Mucosa of stomach (tissue), 1 donor: ENCODE results near the gene FGD4.
A peak's percentile ranks its signal among the peaks of the same experiment; 100 is the strongest.

ENCODE experiments used
- H3K27me3 ChIP-seq: one replicate; pipeline ENCODE4 v1.7.0; 2013; ENCODE audit warnings: mild to moderate bottlenecking, low read length; ENCODE audit not compliant: control insufficient read depth, insufficient read depth
- H3K36me3 ChIP-seq: one replicate; pipeline ENCODE4 v1.7.0; 2013; ENCODE audit warnings: low read length; ENCODE audit not compliant: control insufficient read depth, insufficient read depth
- H3K4me1 ChIP-seq: one replicate; pipeline ENCODE4 v1.7.0; 2013; ENCODE audit warnings: mild to moderate bottlenecking, low read length; ENCODE audit not compliant: control insufficient read depth, insufficient read depth
- H3K4me3 ChIP-seq: one replicate; pipeline ENCODE4 v1.7.0; 2013; ENCODE audit warnings: low read length
- H3K9ac ChIP-seq: one replicate; pipeline ENCODE4 v1.7.0; 2013; ENCODE audit warnings: mild to moderate bottlenecking, low read length, moderate library complexity
- H3K9me3 ChIP-seq: one replicate; pipeline ENCODE4 v1.7.0; 2013; ENCODE audit warnings: mild to moderate bottlenecking, low read length, moderate library complexity; ENCODE audit not compliant: control insufficient read depth
- donor health status: Pancreatic carcinoma.

The FGD4 gene

DNA sequence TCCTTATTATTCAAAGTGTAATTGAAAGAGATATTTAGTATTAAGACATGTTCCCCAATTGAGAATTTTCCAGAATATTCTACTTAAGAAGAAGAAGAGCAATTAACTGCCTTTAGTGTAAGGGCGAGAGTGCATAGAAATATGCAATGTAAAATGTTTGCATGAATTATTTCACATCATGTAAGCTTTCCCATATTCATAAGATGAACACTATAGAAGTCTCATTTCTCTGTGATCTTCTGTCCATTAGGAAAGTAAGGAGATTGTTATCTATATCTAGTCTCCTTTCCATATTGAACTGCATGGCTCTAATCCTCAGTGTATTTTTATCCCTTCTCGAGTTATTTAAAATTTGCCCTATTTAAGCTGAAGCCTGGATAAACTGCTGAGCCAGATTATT is 17.1 kb upstream of the FGD4 start:
- no peaks in the 10 kb centered on the region for H3K27me3 ChIP-seq
- no peaks in the 10 kb centered on the region for H3K9me3 ChIP-seq
- no peaks in the 10 kb centered on the region for H3K36me3 ChIP-seq
- H3K9ac ChIP-seq = no peak overlapping the region
- no peaks in the 10 kb centered on the region for H3K4me1 ChIP-seq
- H3K4me3 ChIP-seq = no peak overlapping the region

DNA sequence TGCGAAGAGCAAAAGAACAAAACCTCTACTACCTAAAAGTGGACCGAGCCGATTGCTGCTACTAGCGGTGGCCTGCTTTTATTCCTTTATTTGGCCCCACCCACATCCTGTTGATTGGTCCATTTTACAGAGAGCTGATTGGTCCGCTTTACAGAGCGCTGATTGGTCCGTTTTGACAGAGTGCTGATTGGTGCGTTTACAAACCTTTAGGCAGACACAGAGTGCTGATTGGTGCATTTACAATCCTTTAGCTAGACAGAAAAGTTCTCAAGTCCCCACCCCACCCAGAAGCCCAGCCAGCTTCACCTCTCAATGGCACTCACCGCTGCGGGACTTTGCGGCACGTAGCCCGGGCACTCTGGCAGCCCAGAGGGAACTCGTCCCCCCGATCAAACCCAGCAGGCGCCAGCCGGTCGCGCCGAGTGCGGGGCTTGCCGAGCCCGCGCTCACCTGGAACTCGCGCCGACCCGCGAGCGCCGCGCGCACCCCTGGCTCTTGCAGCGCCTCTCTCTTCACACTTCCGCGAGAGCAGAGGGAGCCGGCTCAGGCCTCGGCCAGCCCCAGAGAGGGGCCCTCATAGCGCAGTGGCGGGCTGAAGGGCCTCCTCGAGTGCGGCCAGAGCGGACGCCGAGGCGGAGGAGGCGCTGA is 8.7 kb upstream of the FGD4 start:
- Histone ChIP-seq H3K36me3 (no peaks in the 10 kb centered on the region), H3K4me3 (peak overlapping the region; percentile 36), H3K27me3 (peaks cover 5% of the 10 kb centered on the region), H3K9me3 (no peaks in the 10 kb centered on the region), H3K9ac (peak overlapping the region; percentile 57), H3K4me1 (no peaks in the 10 kb centered on the region)

DNA sequence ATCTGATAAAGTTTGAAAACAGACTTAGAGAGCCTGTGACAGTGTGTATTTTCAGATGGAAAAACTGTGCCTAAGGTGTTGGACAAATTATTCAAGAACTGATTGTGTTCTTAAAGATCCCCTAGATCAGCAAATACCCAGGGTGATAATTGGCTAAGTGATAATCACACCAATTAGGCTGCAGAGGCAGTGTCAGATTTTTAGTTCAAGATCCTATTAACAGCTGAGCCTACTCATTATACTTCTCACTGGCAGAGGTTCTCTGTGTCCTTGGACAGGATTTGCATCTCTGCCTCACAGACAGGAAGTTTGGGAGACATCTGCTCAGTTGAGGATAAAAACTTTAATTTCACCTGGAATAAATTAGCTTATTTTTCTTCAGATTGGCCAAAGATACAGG is 4.3 kb upstream of the FGD4 start:
- H3K36me3 ChIP-seq = no peaks in the 10 kb centered on the region
- no peak overlapping the region for H3K4me3 ChIP-seq
- H3K9me3 ChIP-seq = no peaks in the 10 kb centered on the region
- H3K4me1 ChIP-seq = peaks cover 8% of the 10 kb centered on the region
- H3K27me3 ChIP-seq = peaks cover 5% of the 10 kb centered on the region
- H3K9ac ChIP-seq = no peak overlapping the region

DNA sequence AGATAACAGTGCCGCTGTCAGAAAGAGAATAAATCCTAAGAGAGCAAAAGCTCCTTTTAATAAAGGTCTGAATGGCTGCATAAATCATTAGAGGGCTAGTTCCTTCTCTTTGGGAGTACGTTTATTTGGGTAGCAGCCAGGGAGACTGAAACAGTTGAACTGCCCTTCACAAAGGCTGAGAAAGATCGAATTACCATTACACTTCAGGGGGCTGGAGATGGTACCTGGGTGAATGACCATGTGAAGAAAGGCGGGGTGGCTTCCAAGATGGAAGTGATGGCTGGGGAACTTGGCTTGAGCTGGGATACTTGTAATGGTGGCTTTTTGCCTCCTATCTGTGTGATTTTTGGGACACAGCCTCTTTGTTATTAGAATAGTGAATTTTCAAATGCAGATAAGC is 1.7 kb upstream of the FGD4 start:
- Histone ChIP-seq H3K9ac (no peak overlapping the region), H3K9me3 (no peaks in the 10 kb centered on the region), H3K27me3 (no peaks in the 10 kb centered on the region), H3K4me3 (no peak overlapping the region), H3K36me3 (no peaks in the 10 kb centered on the region), H3K4me1 (peaks cover 14% of the 10 kb centered on the region)

DNA sequence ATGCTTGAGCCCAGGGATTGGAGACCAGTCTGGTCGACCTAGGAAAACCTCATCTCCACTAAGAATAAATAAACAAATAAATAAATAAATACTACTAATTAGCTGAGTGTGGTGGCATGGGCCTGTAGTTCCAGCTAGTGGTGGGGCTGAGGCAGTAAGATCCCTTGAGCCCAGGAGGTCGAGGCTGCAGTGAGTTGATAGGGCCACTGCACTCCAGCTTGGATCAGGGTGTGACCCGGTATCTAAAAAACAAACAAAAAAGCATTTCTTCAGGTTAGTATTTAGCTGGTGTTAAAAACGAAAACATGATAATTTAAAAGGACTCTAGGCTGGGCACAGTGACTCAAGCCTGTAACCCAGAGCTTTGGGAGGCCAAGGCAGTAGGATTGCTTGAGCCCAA is 1.2 kb upstream of the FGD4 start:
- H3K4me3 ChIP-seq = peak overlapping the region; percentile 1
- no peaks in the 10 kb centered on the region for H3K27me3 ChIP-seq
- no peaks in the 10 kb centered on the region for H3K36me3 ChIP-seq
- no peak overlapping the region for H3K9ac ChIP-seq
- H3K4me1 ChIP-seq = peaks cover 16% of the 10 kb centered on the region
- no peaks in the 10 kb centered on the region for H3K9me3 ChIP-seq

DNA sequence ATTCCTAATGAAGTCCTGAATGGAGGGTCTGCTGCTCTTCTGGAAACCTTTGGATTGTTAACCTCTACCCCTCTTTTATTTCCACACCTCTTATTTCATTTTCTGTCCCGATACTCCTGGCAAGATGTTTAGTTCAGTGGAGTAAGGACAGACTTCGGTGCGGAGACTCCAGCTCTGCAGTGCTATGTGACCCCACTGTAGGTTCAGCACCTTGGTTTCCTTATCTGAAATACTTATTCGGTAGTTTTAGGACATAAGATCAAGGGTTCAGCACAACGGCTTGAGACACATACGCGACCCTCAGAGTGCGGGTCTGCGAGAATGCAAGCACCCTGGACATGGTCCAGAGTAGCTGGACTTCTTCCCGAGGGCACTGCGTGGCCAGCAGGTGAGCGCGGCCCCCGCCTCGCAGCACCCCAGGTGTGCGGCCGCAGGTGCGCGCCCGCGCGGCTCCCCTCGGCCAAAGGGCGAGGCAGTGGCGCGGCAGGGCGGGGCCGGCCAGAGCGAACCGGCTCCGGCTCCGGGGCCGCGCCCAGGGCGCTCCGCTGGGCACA is 465 bp upstream of the FGD4 start:
- Histone ChIP-seq H3K9ac (peak overlapping the region; percentile 40), H3K4me1 (peaks cover 16% of the 10 kb centered on the region), H3K27me3 (no peaks in the 10 kb centered on the region), H3K9me3 (no peaks in the 10 kb centered on the region), H3K36me3 (no peaks in the 10 kb centered on the region), H3K4me3 (peak overlapping the region; percentile 1)

DNA sequence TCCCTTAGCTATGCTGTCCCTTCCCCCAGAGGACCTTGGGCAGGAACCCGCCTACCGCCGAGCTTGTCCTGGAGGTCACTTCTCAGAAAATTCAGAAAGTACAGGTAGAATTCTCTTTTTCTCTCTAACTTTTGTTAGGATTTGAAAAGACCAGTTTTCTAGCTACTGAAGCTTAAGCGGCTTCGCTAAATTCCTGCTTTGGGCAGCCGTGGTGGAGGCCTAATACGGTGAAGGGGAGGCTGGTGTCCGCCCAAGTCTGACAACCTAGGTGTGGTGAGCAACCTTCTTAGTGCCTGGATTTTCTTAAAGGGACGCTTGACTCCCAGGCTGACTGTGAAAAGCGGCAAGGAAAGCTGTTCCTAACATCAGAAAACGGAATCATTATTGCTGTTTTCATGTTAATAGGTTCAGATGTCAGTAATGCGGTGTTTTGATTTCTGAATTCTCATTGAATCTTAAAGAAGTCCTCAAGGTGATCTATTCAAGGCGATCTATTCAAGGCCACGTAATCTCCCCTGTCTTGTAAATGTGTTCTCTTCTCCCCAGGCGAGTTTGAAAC is 835 bp downstream of the FGD4 start:
- Histone ChIP-seq H3K4me1 (peaks cover 16% of the 10 kb centered on the region), H3K36me3 (no peaks in the 10 kb centered on the region), H3K9ac (peak overlapping the region; percentile 96), H3K27me3 (no peaks in the 10 kb centered on the region), H3K4me3 (peak overlapping the region; percentile 71), H3K9me3 (no peaks in the 10 kb centered on the region)

DNA sequence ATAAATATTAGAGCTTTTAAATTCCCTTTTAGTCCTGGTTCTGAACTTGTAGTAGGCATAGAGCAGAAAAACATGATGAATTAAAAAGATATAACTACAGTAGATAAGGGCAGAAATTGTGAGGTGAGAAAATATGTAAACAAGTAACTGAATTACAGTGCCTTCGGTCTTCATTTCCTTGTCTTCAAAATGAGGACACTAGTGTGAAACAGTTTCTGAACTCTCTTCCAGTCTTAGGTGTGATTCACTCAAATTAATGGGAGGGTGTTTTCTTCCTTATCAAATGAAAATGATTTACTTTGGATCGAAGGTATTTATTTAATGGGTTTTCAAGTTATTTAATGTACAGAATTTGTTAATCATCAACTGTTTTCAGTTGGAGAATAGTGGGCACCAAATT is 1.5 kb downstream of the FGD4 start:
- Histone ChIP-seq H3K36me3 (no peaks in the 10 kb centered on the region), H3K9me3 (no peaks in the 10 kb centered on the region), H3K27me3 (no peaks in the 10 kb centered on the region), H3K4me3 (peak overlapping the region; percentile 71), H3K9ac (peak overlapping the region; percentile 96), H3K4me1 (peaks cover 16% of the 10 kb centered on the region)

DNA sequence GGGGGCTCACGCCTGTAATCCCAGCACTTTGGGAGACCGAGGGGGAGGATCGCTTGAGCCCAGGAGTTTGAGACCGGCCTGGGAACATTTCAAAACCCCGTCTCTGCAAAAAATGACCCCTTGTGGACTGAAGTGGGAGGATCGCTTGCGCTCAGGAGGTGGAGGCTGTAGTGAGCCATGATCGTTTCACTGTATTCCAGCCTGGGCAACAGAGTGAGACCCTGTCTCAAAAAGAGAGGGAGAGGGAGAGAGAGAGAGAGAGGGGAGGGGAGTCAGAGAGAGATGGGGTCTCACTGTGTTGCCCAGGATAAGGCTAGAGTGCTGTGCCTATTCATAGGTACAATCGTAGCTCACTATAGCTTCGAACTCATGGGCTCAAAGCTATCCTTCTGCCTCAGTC is 2.8 kb downstream of the FGD4 start:
- no peak overlapping the region for H3K9ac ChIP-seq
- H3K4me1 ChIP-seq = peaks cover 16% of the 10 kb centered on the region
- no peaks in the 10 kb centered on the region for H3K27me3 ChIP-seq
- no peaks in the 10 kb centered on the region for H3K9me3 ChIP-seq
- H3K4me3 ChIP-seq = no peak overlapping the region
- H3K36me3 ChIP-seq = no peaks in the 10 kb centered on the region

DNA sequence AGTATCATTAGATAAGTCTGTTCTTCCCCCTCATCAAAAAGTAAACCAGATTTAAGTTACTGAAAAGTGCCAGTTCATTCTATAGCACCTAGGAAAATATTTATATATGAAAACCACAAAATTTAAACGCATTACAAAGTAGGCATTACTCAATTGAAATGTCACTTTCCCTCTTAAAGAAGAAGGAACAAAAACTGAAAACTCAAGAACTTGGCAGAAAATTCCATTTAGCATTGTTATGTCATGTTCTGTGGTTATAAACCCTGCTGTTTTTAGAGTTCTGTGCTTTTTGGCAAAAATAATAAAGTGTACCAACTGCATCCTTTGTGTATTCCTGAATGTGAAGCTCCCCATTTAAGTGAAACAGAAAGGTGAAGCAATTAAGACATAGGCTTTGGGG is 3.6 kb downstream of the FGD4 start:
- Histone ChIP-seq H3K9ac (no peak overlapping the region), H3K4me1 (peaks cover 16% of the 10 kb centered on the region), H3K9me3 (no peaks in the 10 kb centered on the region), H3K4me3 (no peak overlapping the region), H3K36me3 (no peaks in the 10 kb centered on the region), H3K27me3 (no peaks in the 10 kb centered on the region)

DNA sequence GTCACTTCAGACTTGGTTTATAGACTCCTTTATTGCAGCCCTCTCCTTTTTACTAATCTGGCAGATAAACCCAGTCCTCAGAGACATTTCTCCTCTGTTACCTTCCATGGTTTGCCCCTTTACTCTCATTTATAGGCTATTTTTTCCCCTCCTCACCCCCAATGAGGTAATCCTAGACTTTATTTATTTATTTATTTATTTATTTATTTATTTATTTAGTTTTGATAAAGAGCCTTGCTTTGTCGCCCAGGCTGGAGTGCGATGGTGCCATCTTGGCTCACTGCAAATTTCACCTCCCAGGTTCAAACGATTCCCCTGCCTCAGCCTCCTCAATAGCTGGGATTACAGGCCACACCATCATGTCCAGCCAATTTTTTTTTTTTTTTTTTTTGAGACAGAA is 8.4 kb downstream of the FGD4 start:
- Histone ChIP-seq H3K9ac (no peak overlapping the region), H3K9me3 (no peaks in the 10 kb centered on the region), H3K4me3 (no peak overlapping the region), H3K36me3 (no peaks in the 10 kb centered on the region), H3K27me3 (no peaks in the 10 kb centered on the region), H3K4me1 (peaks cover 7% of the 10 kb centered on the region)

DNA sequence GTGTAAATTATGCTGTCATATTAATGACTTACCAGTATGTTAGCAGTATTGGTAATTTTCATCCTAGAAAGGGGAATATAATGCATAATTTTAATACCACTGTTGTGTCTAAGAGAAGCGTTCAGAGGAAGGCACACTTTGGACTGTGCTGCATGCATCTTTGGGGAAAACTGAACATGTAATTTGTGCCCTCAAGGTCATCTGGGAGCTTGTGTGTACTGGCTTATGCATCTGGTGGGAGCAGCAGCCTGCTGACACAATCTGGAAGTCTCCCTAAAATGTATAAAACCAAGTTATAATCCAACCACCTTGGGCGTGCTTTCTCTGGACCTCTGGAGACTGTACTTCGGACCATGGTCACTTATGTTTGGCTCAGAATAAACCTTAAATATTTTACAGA is 14.1 kb downstream of the FGD4 start:
- Histone ChIP-seq H3K9ac (no peak overlapping the region), H3K9me3 (no peaks in the 10 kb centered on the region), H3K36me3 (no peaks in the 10 kb centered on the region), H3K27me3 (no peaks in the 10 kb centered on the region), H3K4me3 (no peak overlapping the region), H3K4me1 (peaks cover 10% of the 10 kb centered on the region)
